Measurements from ENCODE around the gene CDKN2B. TPM values are rescaled to one million over a fixed set of nuclear protein-coding genes. Genes with fewer than 3 reads are reported as not detected.

The CDKN2B gene
- total RNA-seq, 2 experiments from 2014 or later, result not detected

- no peak overlapping the region for H3K27ac ChIP-seq (ENCODE audit: low read depth in 1 of 2, low read length in 2 of 2)
- no peak for TF ChIP-seq CTCF (IDR thresholded peaks at IDR 0.05)
- Mint-ChIP-seq H3K36me3 (ENCODE audit: low read depth) (peaks cover 10% of the 10 kb centered on the region), H3K27ac (peak overlapping the region; percentile 78), H3K9me3 (no peaks in the 10 kb centered on the region), H3K4me3 (peak overlapping the region; percentile 100), H3K27me3 (peaks cover 51% of the 10 kb centered on the region), H3K4me1 (ENCODE audit: low read depth) (peaks cover 11% of the 10 kb centered on the region)
- ChIA-PET POLR2A (no interaction called here), CTCF (interaction anchor here (1.4 to 2.9 kb wide), 2 partner anchors 10 to 11 kb away, joined by 3 to 17 read pairs; no protein-coding TSS in a partner anchor)
- no peaks in the 10 kb centered on the region for H3K36me3 ChIP-seq (ENCODE audit: insufficient read depth, low read length)
- no peak for ATAC-seq (ENCODE audit: poor library complexity)
- DNase-seq, result no peak
- H3K4me3 ChIP-seq (ENCODE audit: low read length), result no peak overlapping the region
- H3K27me3 ChIP-seq (ENCODE audit: control insufficient read depth in 1 of 2, insufficient read depth in 2 of 2, low read length in 2 of 2), result peaks cover 0 to 12% of the 10 kb centered on the region in 2 experiments
- intact Hi-C loops (cut with DNase I, micrococcal nuclease), result no loop called here
- no peaks in the 10 kb centered on the region for H3K9me3 ChIP-seq (ENCODE audit: control insufficient read depth in 1 of 2, insufficient read depth in 1 of 2, low read length in 2 of 2)
- peaks cover 20% of the 10 kb centered on the region for H3K4me1 ChIP-seq (ENCODE audit: insufficient read depth, low read length)
Observed at GRCh38 chr9:21996438-21996837, 12.7 kb downstream of the CDKN2B start.

DNA sequence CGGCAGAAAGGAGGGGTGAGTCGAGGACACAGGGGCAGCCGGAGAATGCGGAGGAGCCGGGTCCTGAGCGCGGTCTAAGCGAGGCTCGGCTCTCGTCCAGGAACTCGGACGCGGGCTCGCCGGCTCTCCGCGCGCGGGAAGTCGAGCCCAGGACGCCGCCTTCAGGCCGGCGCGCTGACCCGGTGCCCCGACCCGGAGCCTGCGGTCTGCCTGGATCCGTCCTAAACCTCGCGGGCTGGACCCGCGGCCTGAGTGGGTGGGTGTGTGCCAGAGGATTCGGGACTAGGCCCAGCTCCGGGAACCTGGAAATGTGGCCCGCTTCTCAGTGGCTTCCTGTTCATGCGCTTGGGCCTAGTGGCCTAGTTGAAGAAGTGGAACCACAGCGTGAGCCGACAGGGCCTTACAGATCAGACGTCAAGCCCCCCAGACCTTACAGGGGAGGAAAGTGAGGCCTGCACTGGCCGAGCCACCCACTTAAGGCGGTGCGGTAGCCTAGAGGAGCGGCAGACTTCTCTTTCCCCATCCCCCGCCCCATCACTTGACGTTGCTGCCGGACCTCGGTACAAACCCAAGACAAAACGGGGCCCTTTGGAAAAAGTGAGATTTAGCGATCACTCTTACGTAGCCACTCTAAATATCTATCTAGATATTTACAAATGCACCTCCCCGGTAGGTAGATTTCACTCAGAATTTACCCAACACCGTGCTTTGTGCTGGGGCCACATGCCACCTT, 13.3 kb downstream of the CDKN2B start:
- H3K27me3 ChIP-seq (ENCODE audit: control insufficient read depth in 1 of 2, insufficient read depth in 2 of 2, low read length in 2 of 2), result peaks cover 0 to 12% of the 10 kb centered on the region in 2 experiments
- intact Hi-C loops (cut with DNase I, micrococcal nuclease), result no loop called here
- H3K4me3 Mint-ChIP-seq, result peak overlapping the region; percentile 100
- peaks cover 20% of the 10 kb centered on the region for H3K4me1 ChIP-seq (ENCODE audit: insufficient read depth, low read length)
- H3K9me3 Mint-ChIP-seq, result no peaks in the 10 kb centered on the region
- H3K4me1 Mint-ChIP-seq (ENCODE audit: low read depth), result peaks cover 11% of the 10 kb centered on the region
- POLR2A ChIA-PET, result interaction anchor here (1.0 to 2.3 kb wide), 3 partner anchors 12 to 192 kb away, joined by 3 to 19 read pairs (median 4); no protein-coding TSS in a partner anchor
- H3K27ac Mint-ChIP-seq, result peak overlapping the region; percentile 78
- DNase-seq (peak in 4 of 14 experiments; percentile 6 to 52 (median 36)), ATAC-seq (ENCODE audit: poor library complexity) (peak; percentile 8)
- no peaks in the 10 kb centered on the region for H3K36me3 ChIP-seq (ENCODE audit: insufficient read depth, low read length)
- peak overlapping the region in 1 of 2 donors; percentile 74 for H3K27ac ChIP-seq (ENCODE audit: low read depth in 1 of 2, low read length in 2 of 2)
- H3K4me3 ChIP-seq (ENCODE audit: low read length), result peak overlapping the region; percentile 88
- no peaks in the 10 kb centered on the region for H3K9me3 ChIP-seq (ENCODE audit: control insufficient read depth in 1 of 2, insufficient read depth in 1 of 2, low read length in 2 of 2)
- H3K27me3 Mint-ChIP-seq, result peaks cover 51% of the 10 kb centered on the region
- H3K36me3 Mint-ChIP-seq (ENCODE audit: low read depth), result peaks cover 10% of the 10 kb centered on the region
- CTCF ChIA-PET, result interaction anchor here (1.4 to 2.9 kb wide), 2 partner anchors 9 to 12 kb away, joined by 3 to 17 read pairs; no protein-coding TSS in a partner anchor
- no peak for TF ChIP-seq CTCF (IDR thresholded peaks at IDR 0.05)

DNA sequence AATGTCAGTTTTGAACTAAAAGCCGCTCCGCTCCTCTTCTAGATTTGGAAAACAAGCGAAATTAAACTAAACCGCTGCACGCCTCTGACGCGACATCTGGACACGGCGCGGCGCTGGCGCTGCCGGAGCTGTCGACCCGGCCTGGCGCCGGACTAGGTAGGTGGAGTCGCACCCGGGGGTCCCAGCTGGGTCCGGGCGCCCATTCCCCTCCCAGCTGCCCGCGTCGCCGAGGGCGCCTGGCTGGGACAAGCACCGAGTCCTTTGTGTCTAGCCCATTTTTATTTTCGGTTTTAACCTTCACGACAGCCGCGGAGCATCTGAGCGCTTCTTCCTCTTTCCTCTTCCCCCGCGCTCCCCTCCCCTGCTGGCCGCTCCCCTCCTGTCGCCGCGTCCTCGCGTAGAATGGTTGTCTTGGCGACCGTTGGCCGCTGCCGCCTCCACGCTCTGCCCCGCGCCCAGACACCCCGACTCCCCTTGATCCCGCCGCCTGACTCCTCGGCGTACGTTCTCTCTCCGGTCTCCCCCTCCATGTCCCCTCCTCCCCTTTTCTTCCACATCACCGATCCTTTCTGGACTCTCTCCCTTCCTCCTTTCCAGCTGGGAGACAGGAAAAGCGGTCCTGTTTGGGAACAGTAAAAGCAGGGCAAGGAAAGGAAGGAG, 14.0 kb downstream of the CDKN2B start:
- Histone ChIP-seq H3K36me3 (ENCODE audit: insufficient read depth, low read length) (no peaks in the 10 kb centered on the region), H3K4me1 (ENCODE audit: insufficient read depth, low read length) (peaks cover 20% of the 10 kb centered on the region), H3K9me3 (ENCODE audit: control insufficient read depth in 1 of 2, insufficient read depth in 1 of 2, low read length in 2 of 2) (no peaks in the 10 kb centered on the region), H3K27me3 (ENCODE audit: control insufficient read depth in 1 of 2, insufficient read depth in 2 of 2, low read length in 2 of 2) (peaks cover 2 to 15% of the 10 kb centered on the region in 2 experiments), H3K4me3 (ENCODE audit: low read length) (peak overlapping the region; percentile 88), H3K27ac (ENCODE audit: low read depth in 1 of 2, low read length in 2 of 2) (peak overlapping the region in 1 of 2 donors; percentile 74)
- H3K4me1 Mint-ChIP-seq (ENCODE audit: low read depth), result peaks cover 11% of the 10 kb centered on the region
- ATAC-seq (ENCODE audit: poor library complexity) (peak; percentile 73), DNase-seq (peak; percentile 49 to 93 (median 64))
- peaks cover 52% of the 10 kb centered on the region for H3K27me3 Mint-ChIP-seq
- H3K36me3 Mint-ChIP-seq (ENCODE audit: low read depth), result peaks cover 10% of the 10 kb centered on the region
- TF ChIP-seq CTCF (IDR thresholded peaks at IDR 0.05), result no peak
- ChIA-PET POLR2A (interaction anchor here (0.7 to 2.3 kb wide), 5 partner anchors 13 to 192 kb away, joined by 3 to 19 read pairs (median 4); no protein-coding TSS in a partner anchor), CTCF (interaction anchor here (0.7 to 2.9 kb wide), 4 partner anchors 8 to 197 kb away, joined by 3 to 17 read pairs (median 4); no protein-coding TSS in a partner anchor)
- H3K27ac Mint-ChIP-seq, result peak overlapping the region; percentile 78
- peak overlapping the region; percentile 100 for H3K4me3 Mint-ChIP-seq
- no peaks in the 10 kb centered on the region for H3K9me3 Mint-ChIP-seq
- intact Hi-C loops (cut with DNase I, micrococcal nuclease), result no loop called here

All from CD4-positive, alpha-beta T cell (primary cell).